ENCODE measurements around the gene GOLGA8B.
"Not testable (repeated sequence)": the region's sequence is repeated elsewhere in the genome, so short reads cannot be mapped to it uniquely, and the experiment has no call there.

GOLGA8B gene

GRCh38 chr15:34594361-34594760 lies 10.9 kb upstream of the GOLGA8B start:
- DNase-seq (ENCODE audit: low read depth): no peak

GRCh38 chr15:34591306-34591705 lies 7.9 kb upstream of the GOLGA8B start:
- DNase-seq (ENCODE audit: low read depth): no peak

- DNase-seq (ENCODE audit: low read depth): peak; percentile 20
Measured at GRCh38 chr15:34588046-34588674, 4.7 kb upstream of the GOLGA8B start.

GRCh38 chr15:34585966-34586365 lies 2.5 kb upstream of the GOLGA8B start:
- not testable (repeated sequence) for DNase-seq (ENCODE audit: low read depth)

- no peak for DNase-seq (ENCODE audit: low read depth)
Measured at GRCh38 chr15:34584996-34585395, 1.5 kb upstream of the GOLGA8B start.

GRCh38 chr15:34584330-34584668 lies 848 bp upstream of the GOLGA8B start:
- DNase-seq (ENCODE audit: low read depth): no peak

GRCh38 chr15:34582461-34583371 lies 735 bp downstream of the GOLGA8B start:
- DNase-seq (ENCODE audit: low read depth): peak; percentile 4

GRCh38 chr15:34581687-34582460 lies 1.6 kb downstream of the GOLGA8B start:
- not testable (repeated sequence) for DNase-seq (ENCODE audit: low read depth)

GRCh38 chr15:34581043-34581365 lies 2.4 kb downstream of the GOLGA8B start:
- no peak for DNase-seq (ENCODE audit: low read depth)

- DNase-seq (ENCODE audit: low read depth): not testable (repeated sequence)
Measured at GRCh38 chr15:34580251-34581042, 3.0 kb downstream of the GOLGA8B start.

- DNase-seq (ENCODE audit: low read depth): no peak
Measured at GRCh38 chr15:34578283-34578674, 5.2 kb downstream of the GOLGA8B start.

- DNase-seq (ENCODE audit: low read depth): not testable (repeated sequence)
Measured at GRCh38 chr15:34577658-34578282, 5.7 kb downstream of the GOLGA8B start.

GRCh38 chr15:34575035-34575434 lies 8.4 kb downstream of the GOLGA8B start:
- DNase-seq (ENCODE audit: low read depth): not testable (repeated sequence)

GRCh38 chr15:34572921-34573320 lies 10.5 kb downstream of the GOLGA8B start:
- not testable (repeated sequence) for DNase-seq (ENCODE audit: low read depth)

GRCh38 chr15:34572019-34572641 lies 11.3 kb downstream of the GOLGA8B start:
- not testable (repeated sequence) for DNase-seq (ENCODE audit: low read depth)

- not testable (repeated sequence) for DNase-seq (ENCODE audit: low read depth)
Measured at GRCh38 chr15:34569670-34570396, 13.6 kb downstream of the GOLGA8B start.

GRCh38 chr15:34567174-34567573 lies 16.3 kb downstream of the GOLGA8B start:
- not testable (repeated sequence) for DNase-seq (ENCODE audit: low read depth)

GRCh38 chr15:34564711-34565110 lies 18.7 kb downstream of the GOLGA8B start:
- DNase-seq (ENCODE audit: low read depth): not testable (repeated sequence)

- DNase-seq (ENCODE audit: low read depth): not testable (repeated sequence)
Measured at GRCh38 chr15:34560814-34561213, 22.6 kb downstream of the GOLGA8B start.

- DNase-seq (ENCODE audit: low read depth): not testable (repeated sequence)
Measured at GRCh38 chr15:34559764-34560163, 23.7 kb downstream of the GOLGA8B start.

All from stimulated activated CD8-positive, alpha-beta memory T cell treated with anti-CD3 and anti-CD28 coated beads, Interleukin-12 subunit alpha, Interleukin-12 subunit beta, amount 100 ng/mL, for 4 hours (primary cell).